ENCODE measurements around the gene DNAJC9. TPM values are rescaled to one million over a fixed set of nuclear protein-coding genes. Genes with fewer than 3 reads are reported as not detected.

Gene DNAJC9
- total and polyA plus RNA-seq, 8 donors: 3.5 to 26.4 (median 12.6) TPM

GRCh38 chr10:73210395-73211105 lies 36.5 kb downstream of the DNAJC9 start:
- intact Hi-C loops (cut with DNase I; ENCODE audit: low total_unique reads): no loop called here
- Histone ChIP-seq H3K9me3 (no peaks in the 10 kb centered on the region), H3K27me3 (no peaks in the 10 kb centered on the region), H3K4me1 (no peaks in the 10 kb centered on the region), H3K4me3 (no peak overlapping the region), H3K27ac (no peak overlapping the region), H3K36me3 (peaks cover 4 to 40% (median 28%) of the 10 kb centered on the region in 4 donors)
- no peak for DNase-seq
- 92 to 98% (median 96%) methylated on average over 3 of the region's 3 CpGs for WGBS, 5 donors
- TF ChIP-seq POLR2AphosphoS5 (IDR thresholded peaks at IDR 0.05) (no peak), EP300 (IDR thresholded peaks at IDR 0.05) (no peak), CTCF (IDR thresholded peaks at IDR 0.05) (no peak), POLR2A (IDR thresholded peaks at IDR 0.05) (no peak)

GRCh38 chr10:73209705-73210104 lies 37.4 kb downstream of the DNAJC9 start:
- Histone ChIP-seq H3K27ac (no peak overlapping the region), H3K4me3 (no peak overlapping the region), H3K4me1 (no peaks in the 10 kb centered on the region), H3K36me3 (peaks cover 4 to 40% (median 28%) of the 10 kb centered on the region in 4 donors), H3K27me3 (no peaks in the 10 kb centered on the region), H3K9me3 (no peaks in the 10 kb centered on the region)
- 39 to 73% (median 63%) methylated on average over 1 of the region's 1 CpG for WGBS, 5 donors
- no peak for TF ChIP-seq POLR2AphosphoS5 (IDR thresholded peaks at IDR 0.05)
- no peak for TF ChIP-seq CTCF (IDR thresholded peaks at IDR 0.05)
- TF ChIP-seq EP300 (IDR thresholded peaks at IDR 0.05): no peak
- TF ChIP-seq POLR2A (IDR thresholded peaks at IDR 0.05): no peak
- intact Hi-C loops (cut with DNase I; ENCODE audit: low total_unique reads): no loop called here
- peak in 1 of 2 donors; percentile 31 for DNase-seq

GRCh38 chr10:73207883-73208282 lies 39.2 kb downstream of the DNAJC9 start:
- Histone ChIP-seq H3K27me3 (no peaks in the 10 kb centered on the region), H3K9me3 (no peaks in the 10 kb centered on the region), H3K27ac (no peak overlapping the region), H3K4me1 (no peaks in the 10 kb centered on the region), H3K36me3 (peaks cover 4 to 38% (median 29%) of the 10 kb centered on the region in 4 donors), H3K4me3 (no peak overlapping the region)
- WGBS, 5 donors: 83 to 98% (median 93%) methylated on average over 2 of the region's 2 CpGs
- DNase-seq: peak in 1 of 2 donors; percentile 10
- intact Hi-C loops (cut with DNase I; ENCODE audit: low total_unique reads): no loop called here
- TF ChIP-seq POLR2AphosphoS5 (IDR thresholded peaks at IDR 0.05): no peak
- no peak for TF ChIP-seq CTCF (IDR thresholded peaks at IDR 0.05)

GRCh38 chr10:73206385-73206784 lies 40.7 kb downstream of the DNAJC9 start:
- no peak overlapping the region for H3K27ac ChIP-seq
- TF ChIP-seq CTCF (IDR thresholded peaks at IDR 0.05) (no peak), POLR2A (IDR thresholded peaks at IDR 0.05) (no peak), POLR2AphosphoS5 (IDR thresholded peaks at IDR 0.05) (no peak), EP300 (IDR thresholded peaks at IDR 0.05) (no peak)
- no peaks in the 10 kb centered on the region for H3K9me3 ChIP-seq
- intact Hi-C loops (cut with DNase I; ENCODE audit: low total_unique reads): no loop called here
- no peaks in the 10 kb centered on the region for H3K27me3 ChIP-seq
- DNase-seq: no peak
- H3K4me1 ChIP-seq: no peaks in the 10 kb centered on the region
- H3K4me3 ChIP-seq: no peak overlapping the region
- peaks cover 4 to 48% (median 38%) of the 10 kb centered on the region in 4 donors for H3K36me3 ChIP-seq
- WGBS, 5 donors: 93 to 99% (median 98%) methylated on average over 5 of the region's 5 CpGs
